OCI-LY7 (cell line): ENCODE results near the gene SCAF8. TPM values are rescaled to one million over a fixed set of nuclear protein-coding genes. Genes with fewer than 3 reads are reported as not detected.

ENCODE experiments used
- BruUV-seq: library from RNA; stranded (reverse); fragments of 400-500 nt; replicated peaks from 2 replicates; lab custom pipeline; 2021; lab: Mats Ljungman, UMichigan
- CTCF ChIA-PET: fragments of 300-600 bp; sonication (Branson Sonifier 250); formaldehyde crosslinking; loops from one replicate; lab custom pipeline; 2022; ENCODE audit warnings: antibody characterized with exemption; ENCODE audit not compliant: unreplicated experiment; lab: Charles Lee
- POLR2A ChIA-PET: fragments of 300-600 bp; sonication (Branson Sonifier 250); formaldehyde crosslinking; loops from one replicate; lab custom pipeline; 2022; ENCODE audit warnings: antibody characterized with exemption; lab: Charles Lee
- DNase-seq: peaks from one replicate; pipeline ENCODE4 v3.0.0-alpha.2; 2015; ENCODE audit warnings: low spot score
- H2AFZ ChIP-seq: fragments of 200-600 bp; sonication (generic), shearing (Covaris generic); 2 replicates; pipeline ENCODE4 v1.6.1; 2014; ENCODE audit warnings: mild to moderate bottlenecking, antibody characterized with exemption, low read length, moderate library complexity
- H3K27ac ChIP-seq: fragments of 200-600 bp; sonication (generic); 2 replicates; pipeline ENCODE4 v1.5.1; 2014; ENCODE audit warnings: mixed run types, low read depth, mild to moderate bottlenecking, moderate library complexity, low read length, inconsistent platforms; ENCODE audit not compliant: poor library complexity, severe bottlenecking
- H3K36me3 ChIP-seq: fragments of 200-600 bp; sonication (generic); 2 replicates; pipeline ENCODE4 v1.6.1; 2014; ENCODE audit warnings: mild to moderate bottlenecking, antibody characterized with exemption, low read length, moderate library complexity, mixed read lengths; ENCODE audit not compliant: insufficient read depth
- H3K4me1 ChIP-seq: fragments of 200-600 bp; sonication (generic); 2 replicates; pipeline ENCODE4 v1.5.1; 2014; ENCODE audit warnings: mild to moderate bottlenecking, low read length; ENCODE audit not compliant: insufficient read depth, poor library complexity, severe bottlenecking
- H3K4me2 ChIP-seq: fragments of 200-600 bp; sonication (generic); 2 replicates; pipeline ENCODE4 v1.6.1; 2014; ENCODE audit warnings: mild to moderate bottlenecking, low read length
- H3K4me3 ChIP-seq: fragments of 200-600 bp; sonication (generic); 2 replicates; pipeline ENCODE4 v1.5.1; 2014; ENCODE audit warnings: mild to moderate bottlenecking, low read depth, low read length; ENCODE audit not compliant: poor library complexity, severe bottlenecking
- H3K79me2 ChIP-seq: fragments of 200-600 bp; sonication (generic); 2 replicates; pipeline ENCODE4 v1.6.1; 2016; ENCODE audit warnings: low read depth, mild to moderate bottlenecking, low read length, moderate library complexity, mixed read lengths; ENCODE audit not compliant: insufficient read depth
- H3K9me2 ChIP-seq: fragments of 200-600 bp; sonication (generic); 2 replicates; pipeline ENCODE4 v1.6.1; 2016; ENCODE audit warnings: mild to moderate bottlenecking, low read length, mixed read lengths; ENCODE audit not compliant: insufficient read depth
- H3K9me3 ChIP-seq: fragments of 200-600 bp; sonication (generic); 2 replicates; pipeline ENCODE4 v1.6.1; 2014; ENCODE audit warnings: mild to moderate bottlenecking, mixed run types, low read length, mixed read lengths
- H4K20me1 ChIP-seq: fragments of 200-600 bp; sonication (generic); 2 replicates; pipeline ENCODE4 v1.6.1; 2014; ENCODE audit warnings: mild to moderate bottlenecking, antibody characterized with exemption, low read length, moderate library complexity, mixed read lengths; ENCODE audit not compliant: insufficient read depth
- EZH2phosphoT487 ChIP-seq: fragments of 200-600 bp; sonication (generic); IDR thresholded peaks from 2 replicates; pipeline ENCODE4 v1.6.1; 2018; ENCODE audit warnings: low read depth, borderline replicate concordance, mild to moderate bottlenecking, mixed run types, antibody characterized with exemption, low read length, moderate library complexity, mixed read lengths
- intact Hi-C: fragments of 100-400 bp; cut with micrococcal nuclease; formaldehyde crosslinking; loops from one replicate; pipeline ENCODE4 v1.10.0; 2022; ENCODE audit not compliant: unreplicated experiment
- total RNA-seq, 2 experiments: library from RNA; depleted of rRNA in 1 of 2; stranded (reverse); fragments of >200 nt in 1 of 2; shearing (Covaris generic) in 1 of 2; gene quantifications; 2 replicates each; pipeline ENCODE4 v1.2.3, GENCODE V29; 2014 to 2022
- TF ChIP-seq, protein P1 (sequence below): fragments of 200-600 bp; sonication (generic); conservative IDR thresholded peaks from 2 replicates; pipeline ENCODE4 v1.5.1; 2014; ENCODE audit warnings: mild to moderate bottlenecking, antibody characterized with exemption, low read length, moderate library complexity, mixed read lengths

Gene SCAF8
- total RNA-seq, 2 experiments from 2014 or later, result 25.8 to 47.0 TPM

DNA sequence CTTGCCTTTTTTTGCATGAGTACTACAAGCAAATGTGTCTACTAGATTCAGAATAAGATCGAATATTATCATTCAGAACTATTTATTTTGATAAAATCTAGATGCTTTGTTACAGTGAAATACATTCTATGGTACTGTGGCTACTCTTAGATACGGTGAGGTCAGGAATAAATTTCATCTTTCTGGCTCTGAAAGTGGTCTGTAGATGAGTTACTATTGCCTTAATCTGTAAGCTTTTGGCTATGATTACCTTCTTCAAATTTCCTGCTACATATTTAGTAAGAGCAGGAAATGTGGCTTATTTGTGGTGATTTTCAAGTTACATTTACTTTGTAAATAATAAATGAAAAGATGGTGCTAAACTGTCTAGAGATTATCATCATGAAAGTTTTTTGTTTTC, 50.0 kb downstream of the SCAF8 start:
- DNase-seq, result no peak
- Histone ChIP-seq H2AFZ (no peak overlapping the region), H3K4me2 (no peak overlapping the region), H3K9me2 (no peaks in the 10 kb centered on the region), H3K4me3 (no peak overlapping the region), H3K4me1 (no peaks in the 10 kb centered on the region), H3K36me3 (peaks cover 69% of the 10 kb centered on the region), H4K20me1 (peaks cover 6% of the 10 kb centered on the region), H3K27ac (no peak overlapping the region), H3K9me3 (no peaks in the 10 kb centered on the region), H3K79me2 (peaks cover 29% of the 10 kb centered on the region)
- no TSS peak for BruUV-seq
- POLR2A ChIA-PET, result interaction anchor here (0.6 to 1.1 kb wide), 3 partner anchors 8 to 64 kb away, joined by 3 to 4 read pairs (median 3); no protein-coding TSS in a partner anchor
- CTCF ChIA-PET, result no interaction called here
- intact Hi-C loops, result no loop called here
- no peak for TF ChIP-seq EZH2phosphoT487
- TF ChIP-seq, protein P1, sequence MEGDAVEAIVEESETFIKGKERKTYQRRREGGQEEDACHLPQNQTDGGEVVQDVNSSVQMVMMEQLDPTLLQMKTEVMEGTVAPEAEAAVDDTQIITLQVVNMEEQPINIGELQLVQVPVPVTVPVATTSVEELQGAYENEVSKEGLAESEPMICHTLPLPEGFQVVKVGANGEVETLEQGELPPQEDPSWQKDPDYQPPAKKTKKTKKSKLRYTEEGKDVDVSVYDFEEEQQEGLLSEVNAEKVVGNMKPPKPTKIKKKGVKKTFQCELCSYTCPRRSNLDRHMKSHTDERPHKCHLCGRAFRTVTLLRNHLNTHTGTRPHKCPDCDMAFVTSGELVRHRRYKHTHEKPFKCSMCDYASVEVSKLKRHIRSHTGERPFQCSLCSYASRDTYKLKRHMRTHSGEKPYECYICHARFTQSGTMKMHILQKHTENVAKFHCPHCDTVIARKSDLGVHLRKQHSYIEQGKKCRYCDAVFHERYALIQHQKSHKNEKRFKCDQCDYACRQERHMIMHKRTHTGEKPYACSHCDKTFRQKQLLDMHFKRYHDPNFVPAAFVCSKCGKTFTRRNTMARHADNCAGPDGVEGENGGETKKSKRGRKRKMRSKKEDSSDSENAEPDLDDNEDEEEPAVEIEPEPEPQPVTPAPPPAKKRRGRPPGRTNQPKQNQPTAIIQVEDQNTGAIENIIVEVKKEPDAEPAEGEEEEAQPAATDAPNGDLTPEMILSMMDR, result no peak

DNA sequence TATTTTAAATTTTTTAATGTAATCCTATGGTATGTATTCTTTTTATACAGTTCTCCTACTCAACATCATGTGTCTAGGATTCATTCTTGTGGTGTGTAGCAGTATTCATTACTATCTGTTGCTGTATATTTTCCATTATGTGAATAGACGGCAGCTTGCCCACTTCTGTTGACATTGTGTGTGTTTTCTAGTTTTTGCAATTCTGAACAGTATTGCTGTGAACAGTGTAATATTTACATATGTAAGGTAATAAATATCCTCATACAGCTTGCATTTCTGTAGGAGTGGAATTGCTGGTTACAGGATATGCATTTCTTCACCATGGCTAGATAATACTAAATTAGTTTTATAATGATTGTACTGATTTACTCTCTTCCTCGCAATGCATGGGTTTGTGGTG, 51.9 kb downstream of the SCAF8 start:
- CTCF ChIA-PET, result no interaction called here
- no peak overlapping the region for H3K4me3 ChIP-seq
- TF ChIP-seq EZH2phosphoT487, result no peak
- TF ChIP-seq, protein P1, result no peak
- no peaks in the 10 kb centered on the region for H3K9me2 ChIP-seq
- no peak overlapping the region for H3K4me2 ChIP-seq
- no peak for DNase-seq
- H3K79me2 ChIP-seq, result peaks cover 34% of the 10 kb centered on the region
- POLR2A ChIA-PET, result interaction anchor here (0.6 kb wide), 1 partner anchor 28 kb away, joined by 3 read pairs; no protein-coding TSS in a partner anchor
- peaks cover 76% of the 10 kb centered on the region for H3K36me3 ChIP-seq
- H4K20me1 ChIP-seq, result peaks cover 6% of the 10 kb centered on the region
- no peaks in the 10 kb centered on the region for H3K4me1 ChIP-seq
- no peak overlapping the region for H2AFZ ChIP-seq
- H3K9me3 ChIP-seq, result no peaks in the 10 kb centered on the region
- H3K27ac ChIP-seq, result no peak overlapping the region
- no TSS peak for BruUV-seq
- intact Hi-C loops, result no loop called here

DNA sequence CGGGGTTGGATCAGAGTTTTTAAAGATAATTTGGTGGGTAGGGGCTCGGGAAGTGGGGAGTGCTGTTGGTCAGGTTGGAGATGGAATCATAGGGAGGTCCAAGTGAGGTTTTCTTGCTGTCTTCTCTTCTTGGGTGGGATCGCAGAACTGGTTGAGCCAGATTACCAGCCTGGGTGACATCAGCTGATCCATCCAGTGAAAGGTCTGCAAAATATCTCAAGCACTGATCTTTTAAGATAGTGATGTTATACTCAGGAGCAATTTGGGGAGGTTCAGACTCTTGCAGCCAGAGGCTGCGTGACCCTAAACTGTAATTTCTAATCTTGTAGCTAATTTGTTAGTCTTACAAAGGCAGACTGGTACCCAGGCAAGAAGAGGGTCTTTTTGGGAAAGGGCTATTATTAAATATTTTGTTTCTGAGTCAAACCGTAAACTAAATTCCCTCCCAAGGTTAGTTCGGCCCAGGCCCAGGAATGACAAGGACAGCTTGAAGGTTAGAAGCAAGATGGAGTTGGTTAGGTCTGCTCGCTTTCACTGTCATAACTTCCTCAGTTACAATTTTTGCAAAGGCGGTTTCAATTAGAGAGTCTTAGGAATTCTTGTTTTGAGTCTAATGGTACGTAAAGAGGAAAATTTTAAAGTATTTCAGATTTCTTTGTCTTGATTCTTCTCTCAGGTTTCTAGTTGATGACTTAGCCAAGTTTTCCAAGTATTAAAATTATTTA, 53.1 kb downstream of the SCAF8 start:
- Histone ChIP-seq H3K79me2 (peaks cover 41% of the 10 kb centered on the region), H3K9me3 (no peaks in the 10 kb centered on the region), H3K36me3 (peaks cover 78% of the 10 kb centered on the region), H2AFZ (no peak overlapping the region), H3K4me1 (no peaks in the 10 kb centered on the region), H3K27ac (no peak overlapping the region), H4K20me1 (peaks cover 6% of the 10 kb centered on the region), H3K4me3 (no peak overlapping the region), H3K9me2 (no peaks in the 10 kb centered on the region), H3K4me2 (no peak overlapping the region)
- TF ChIP-seq, protein P1, result no peak
- no peak for TF ChIP-seq EZH2phosphoT487
- CTCF ChIA-PET, result no interaction called here
- no TSS peak for BruUV-seq
- DNase-seq, result no peak
- intact Hi-C loops, result no loop called here
- POLR2A ChIA-PET, result interaction anchor here (0.6 to 1.5 kb wide), 4 partner anchors 8 to 100 kb away, joined by 3 to 4 read pairs (median 4); no protein-coding TSS in a partner anchor
